Measurements from ENCODE around the gene MAST3.

The MAST3 gene

DNA sequence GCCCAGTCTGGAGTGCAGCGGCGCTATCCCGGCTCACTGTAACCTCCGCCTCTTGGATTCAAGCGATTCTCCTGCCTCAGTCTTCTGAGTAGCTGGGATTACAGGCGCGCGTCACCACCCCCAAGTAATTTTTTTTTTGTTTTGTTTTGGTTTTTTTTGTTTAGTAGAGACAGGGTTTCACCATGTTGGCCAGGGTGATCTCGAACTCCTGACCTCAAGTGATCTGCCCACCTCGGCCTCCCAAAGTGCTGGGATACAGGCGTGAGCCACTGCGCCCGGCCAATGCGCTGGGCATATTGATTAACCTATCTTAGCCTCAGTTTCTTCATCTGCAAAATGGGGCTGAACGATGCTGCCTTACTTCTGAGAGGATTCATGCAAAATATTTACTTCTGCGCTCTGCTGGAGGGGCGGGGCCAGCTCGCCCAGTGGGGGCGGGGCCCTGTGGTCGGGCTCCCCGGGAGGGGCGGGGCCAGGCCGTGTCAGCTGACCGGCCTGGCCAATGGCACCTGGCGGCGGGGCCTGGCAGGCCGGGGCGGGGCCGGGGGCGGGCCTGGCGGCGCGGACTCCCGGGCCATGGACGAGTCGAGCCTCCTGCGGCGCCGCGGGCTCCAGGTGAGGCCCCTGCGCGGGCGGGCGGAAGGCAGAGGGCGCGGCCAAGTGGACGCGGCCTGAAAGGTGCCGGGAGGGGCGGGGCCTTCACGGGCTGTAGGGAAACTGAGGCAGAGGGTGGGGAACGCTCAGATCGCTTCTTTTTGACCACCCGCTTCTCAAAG, at the start of gene MAST3:
TSS of gene MAST3 (plus strand) at position 562 of the 776 bp plus-strand sequence. CDS start at position 577, 15 bp downstream.
- DNase-seq: peak; percentile 94

GRCh38 chr19:18049385-18049784, 48.2 kb upstream of the MAST3 start:
- DNase-seq: no peak

GRCh38 chr19:18051887-18052286, 45.7 kb upstream of the MAST3 start:
- DNase-seq: no peak

GRCh38 chr19:18053576-18054219, 43.9 kb upstream of the MAST3 start:
- no peak for DNase-seq

- DNase-seq: no peak
Observed at GRCh38 chr19:18055967-18056366, 41.6 kb upstream of the MAST3 start.

GRCh38 chr19:18057557-18057956, 40.0 kb upstream of the MAST3 start:
- DNase-seq: no peak

GRCh38 chr19:18058208-18059009, 39.2 kb upstream of the MAST3 start:
- peak; percentile 88 for DNase-seq

- DNase-seq: no peak
Observed at GRCh38 chr19:18059297-18059696, 38.3 kb upstream of the MAST3 start.

DNA sequence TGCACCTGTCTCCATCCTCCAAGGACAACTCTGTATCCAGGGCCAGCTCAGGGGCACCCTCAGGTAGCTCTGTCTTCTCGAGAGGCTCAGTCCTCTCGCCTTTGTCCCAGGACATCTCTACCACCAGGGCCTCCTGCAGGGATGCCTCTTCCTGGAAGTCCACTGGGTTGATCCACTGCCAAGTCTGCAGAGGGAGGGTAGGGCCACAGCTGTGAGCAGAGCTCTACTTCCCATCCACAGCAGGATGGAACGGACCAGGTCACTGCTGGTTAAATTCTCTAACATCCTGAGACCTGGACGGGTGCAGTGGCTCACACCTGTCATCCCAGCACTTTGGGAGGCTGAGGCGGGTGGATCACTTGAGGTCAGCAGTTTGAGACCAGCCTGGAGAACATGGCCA, 37.7 kb upstream of the MAST3 start:
- no peak for DNase-seq

- no peak for DNase-seq
Observed at GRCh38 chr19:18060472-18060871, 37.1 kb upstream of the MAST3 start.

DNA sequence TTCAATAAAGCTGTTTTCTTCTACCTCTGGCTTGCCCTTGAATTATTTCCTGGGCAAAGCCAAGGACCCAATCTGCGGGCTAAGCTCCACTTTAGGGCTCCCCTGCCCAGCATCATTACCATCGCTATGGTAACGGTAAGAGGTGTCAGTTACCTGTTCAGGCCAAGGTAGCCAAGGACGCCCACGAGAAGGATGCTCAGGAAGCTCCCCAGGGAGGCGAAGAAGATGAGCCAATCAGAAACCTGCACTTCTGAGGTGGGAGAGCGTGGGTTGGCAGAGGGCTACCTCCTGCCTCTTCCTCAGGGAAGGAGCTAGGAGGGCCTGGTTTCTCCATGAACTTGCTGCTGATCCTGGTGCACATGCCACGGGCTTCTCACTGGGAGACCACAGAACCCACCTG, 35.5 kb upstream of the MAST3 start:
- no peak for DNase-seq

- DNase-seq: no peak
Observed at GRCh38 chr19:18063463-18063862, 34.1 kb upstream of the MAST3 start.

DNA sequence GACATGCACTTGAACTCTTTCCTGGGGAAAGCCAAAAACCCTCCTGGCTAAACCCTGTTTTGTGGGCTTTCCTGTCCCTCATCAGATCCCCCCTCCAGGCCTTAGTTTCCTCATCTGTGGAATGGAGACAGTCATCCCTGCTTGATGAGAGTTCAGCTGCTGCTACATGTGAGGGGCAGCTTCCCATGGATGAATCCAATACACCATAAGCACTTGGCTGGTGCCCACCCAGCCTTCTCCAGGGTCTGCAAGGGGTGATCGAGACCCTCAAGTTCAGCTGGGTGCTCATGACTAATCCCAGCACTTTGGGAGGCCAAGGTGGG, 32.4 kb upstream of the MAST3 start:
- DNase-seq: no peak

DNA sequence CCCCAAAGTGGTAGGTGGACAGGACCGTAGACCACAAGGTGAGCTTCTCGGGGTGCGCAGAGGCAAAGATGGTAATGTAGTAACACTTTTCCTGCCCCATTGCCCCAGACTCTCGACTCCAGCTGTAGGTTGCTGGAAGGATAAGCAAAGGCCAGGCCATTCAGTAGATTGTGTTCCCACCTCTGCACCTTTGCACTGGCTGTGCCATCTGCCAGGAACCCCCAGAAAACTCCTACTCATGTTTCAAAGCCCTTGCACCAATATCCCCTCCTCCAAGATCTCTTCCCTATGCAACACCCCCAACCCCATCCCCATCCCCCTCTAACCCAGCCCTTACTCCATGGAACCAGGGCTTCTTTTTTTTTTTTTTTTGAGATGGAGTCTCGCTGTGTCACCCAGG, 29.2 kb upstream of the MAST3 start:
- no peak for DNase-seq

- DNase-seq: no peak
Observed at GRCh38 chr19:18069383-18069782, 28.2 kb upstream of the MAST3 start.

GRCh38 chr19:18070181-18070580, 27.4 kb upstream of the MAST3 start:
- no peak for DNase-seq

DNA sequence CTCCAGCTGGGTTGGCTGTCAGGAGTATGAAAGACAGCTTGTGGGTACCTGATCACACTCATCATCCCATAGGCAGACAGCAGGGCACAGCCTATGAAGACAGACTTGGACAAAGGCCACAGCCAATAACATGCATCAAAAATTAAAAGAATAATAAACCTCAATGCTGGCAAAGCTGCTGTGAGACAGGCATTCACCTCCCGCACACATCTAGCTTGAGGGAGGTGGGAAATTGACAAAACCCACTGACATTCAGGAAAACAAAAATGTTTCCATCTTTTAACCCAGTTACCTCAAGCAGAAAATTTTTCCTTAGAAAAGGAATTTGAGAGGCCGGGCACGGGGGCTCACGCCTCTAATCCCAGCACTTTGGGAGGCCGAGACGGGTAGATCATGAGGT, 25.2 kb upstream of the MAST3 start:
- DNase-seq: no peak

DNA sequence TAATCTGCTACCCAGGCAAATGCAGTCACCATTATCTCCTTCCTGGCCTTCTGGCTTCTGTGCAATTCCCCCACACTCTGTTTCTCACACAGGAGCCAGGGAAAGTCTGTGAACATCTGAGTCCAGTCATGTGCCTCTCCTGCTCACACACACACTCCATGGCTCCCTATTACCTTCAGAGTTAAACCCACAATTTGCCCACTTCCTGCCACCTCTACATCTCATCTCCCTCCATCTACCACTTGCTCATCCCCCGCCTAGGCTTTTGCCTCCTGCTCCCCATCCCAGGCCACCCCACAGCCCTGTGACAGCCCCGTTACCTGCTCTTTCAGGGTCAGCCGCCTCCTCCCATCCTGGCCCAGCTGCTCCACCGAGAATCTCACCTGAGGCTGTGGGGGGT, 24.4 kb upstream of the MAST3 start:
- no peak for DNase-seq

DNA sequence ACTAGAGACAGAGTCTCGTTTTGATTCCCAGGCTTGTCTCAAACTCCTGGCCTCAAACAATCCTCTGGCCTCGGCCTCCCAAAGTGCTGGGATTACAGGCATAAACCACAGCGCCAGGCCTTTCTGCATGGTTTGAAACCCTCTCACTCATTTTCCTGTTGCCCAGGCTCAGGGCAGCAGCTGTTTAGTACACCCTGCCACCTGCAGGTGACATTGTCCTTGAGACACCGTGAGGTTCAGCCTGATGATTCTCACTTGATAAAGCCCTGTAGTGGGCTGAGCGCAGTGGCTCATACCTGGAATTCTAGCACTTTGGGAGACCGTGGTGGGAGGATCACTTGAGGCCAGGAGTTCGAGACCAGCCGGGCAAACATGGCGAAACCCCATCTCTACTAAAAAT, 23.4 kb upstream of the MAST3 start:
- no peak for DNase-seq

DNA sequence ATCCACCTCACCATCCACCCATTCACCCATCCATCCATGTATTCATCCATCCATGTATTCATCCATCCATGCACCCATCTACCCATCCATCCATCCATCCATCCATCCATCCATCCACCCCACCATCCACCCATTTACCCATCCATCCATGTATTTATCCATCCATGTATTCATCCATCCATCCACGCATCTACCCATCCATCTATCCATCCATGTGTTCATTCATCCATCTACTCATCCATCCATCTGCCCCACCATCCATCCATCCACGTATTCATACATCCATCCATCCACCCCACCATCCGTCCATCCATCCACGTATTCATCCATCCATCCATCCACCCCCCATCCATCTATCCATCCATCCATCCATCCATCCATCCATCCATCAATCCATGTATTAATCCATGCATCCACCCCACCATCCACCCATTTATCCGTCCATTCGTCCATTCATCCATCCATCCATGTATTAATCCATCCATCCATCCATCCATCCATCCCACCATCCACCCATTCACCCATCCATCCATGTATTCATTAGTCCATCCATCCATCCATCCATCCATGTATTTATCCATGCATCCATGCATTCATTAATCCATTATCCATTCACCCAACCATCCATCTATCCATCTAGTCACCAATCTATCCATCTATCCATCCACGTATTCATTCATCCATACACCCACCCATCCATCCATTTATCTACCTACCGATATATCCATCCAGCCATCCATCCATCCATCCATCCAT, 13.5 kb upstream of the MAST3 start:
- no peak for DNase-seq

DNA sequence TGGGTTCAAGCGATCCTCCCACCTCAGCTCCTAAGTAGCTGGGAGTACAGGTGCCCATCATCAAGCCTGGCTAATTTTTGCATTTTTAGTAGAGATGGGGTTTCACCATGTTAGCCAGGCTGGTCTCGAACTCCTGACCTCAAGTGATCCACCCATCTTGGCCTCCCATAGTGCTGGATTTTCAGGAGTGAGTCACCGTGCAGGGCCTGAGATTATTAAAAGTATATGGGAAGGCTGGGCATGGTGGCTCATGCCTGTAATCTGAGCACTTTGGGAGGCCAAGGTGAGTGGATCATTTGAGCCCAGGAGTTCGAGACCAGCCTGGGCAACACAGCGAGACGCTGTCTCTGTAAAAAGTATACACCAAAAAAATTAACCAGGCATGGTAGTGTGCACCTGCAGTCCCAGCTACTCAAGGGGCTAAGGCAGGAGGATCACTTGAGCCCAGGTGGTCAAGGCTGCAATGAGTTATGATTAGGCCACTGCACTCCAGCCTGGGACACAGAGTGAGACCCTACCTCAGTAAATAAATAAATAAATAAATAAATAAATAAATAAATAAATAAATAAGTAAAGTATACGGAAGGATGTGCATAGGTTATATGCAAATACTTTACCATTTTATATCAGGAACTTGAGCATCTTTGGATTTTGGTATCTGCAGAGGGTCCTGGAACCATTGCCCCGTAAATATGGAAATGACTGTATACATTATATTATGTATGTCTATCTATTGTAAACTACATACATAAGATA, 11.7 kb upstream of the MAST3 start:
- no peak for DNase-seq

DNA sequence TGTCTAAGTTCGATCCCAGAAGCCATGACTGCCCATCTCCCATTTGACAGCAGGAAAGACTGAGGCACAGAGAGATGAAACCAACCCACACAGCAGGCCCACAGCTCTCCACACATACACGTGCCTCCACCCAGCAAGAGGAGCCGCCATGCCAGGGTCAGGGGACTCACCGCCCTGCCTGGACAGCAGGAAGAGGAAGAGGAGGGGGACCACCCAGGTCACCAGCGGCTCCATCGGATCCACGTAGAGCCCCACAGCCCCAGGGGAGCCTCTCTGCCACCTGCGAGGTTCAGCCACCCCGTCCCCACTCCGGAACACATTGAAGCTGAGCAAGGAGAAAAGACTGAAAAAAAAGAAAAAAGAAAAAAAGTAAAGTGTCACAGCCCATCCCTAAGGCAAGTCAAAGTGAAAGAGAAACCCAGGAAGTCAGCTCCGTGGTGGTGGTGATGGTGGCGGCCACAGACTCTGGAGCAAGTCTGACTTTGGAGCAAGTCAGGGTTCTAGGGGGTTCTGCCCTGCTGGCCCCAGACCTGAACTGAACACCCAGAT, 10.9 kb upstream of the MAST3 start, which contains the start of gene IL12RB1:
TSS of gene IL12RB1 (minus strand) at position 345 of the 549 bp plus-strand sequence. CDS start at position 234, 111 bp downstream.
- DNase-seq: peak; percentile 57

All from hematopoietic multipotent progenitor cell treated with erythropoietin and hydrocortisone succinate and interleukin-3 and kit ligand, for 6 days (in vitro differentiated cells).